Immature natural killer cell (primary cell): ENCODE data around the gene CAPRIN1. TPM values are rescaled to one million over a fixed set of nuclear protein-coding genes. Genes with fewer than 3 reads are reported as not detected.

ENCODE experiments used
- DNase-seq, 3 donors: peaks; one replicate each; pipeline ENCODE4 v3.0.0; 2022; ENCODE audit warnings: mixed read lengths in 1 of 3
- H3K27ac Mint-ChIP-seq, 6 donors: one replicate each; pipeline ENCODE4 v1.8.0; 2020; ENCODE audit warnings: mixed read lengths in 6 of 6, mild to moderate bottlenecking in 5 of 6, inconsistent platforms in 4 of 6, moderate library complexity in 3 of 6
- H3K27me3 Mint-ChIP-seq, 3 donors: one replicate each; pipeline ENCODE4 v1.8.0; 2020 to 2021; ENCODE audit warnings: low read depth in 3 of 3, mild to moderate bottlenecking in 3 of 3, mixed read lengths in 3 of 3, moderate library complexity in 3 of 3, inconsistent platforms in 1 of 3
- H3K36me3 Mint-ChIP-seq, 3 donors: one replicate each; pipeline ENCODE4 v1.8.0; 2020; ENCODE audit warnings: mixed read lengths in 3 of 3, inconsistent platforms in 2 of 3, mild to moderate bottlenecking in 2 of 3
- H3K4me1 Mint-ChIP-seq, 2 donors: one replicate each; pipeline ENCODE4 v1.8.0; 2020; ENCODE audit warnings: inconsistent platforms in 2 of 2, mild to moderate bottlenecking in 2 of 2, mixed read lengths in 2 of 2, moderate library complexity in 1 of 2
- H3K4me3 Mint-ChIP-seq, 5 donors: one replicate each; pipeline ENCODE4 v1.8.0; 2020; ENCODE audit warnings: mild to moderate bottlenecking in 5 of 5, mixed read lengths in 5 of 5, inconsistent platforms in 3 of 5, moderate library complexity in 3 of 5
- H3K9me3 Mint-ChIP-seq, 6 donors: one replicate each; pipeline ENCODE4 v1.8.0; 2020; ENCODE audit warnings: mild to moderate bottlenecking in 6 of 6, mixed read lengths in 6 of 6, inconsistent platforms in 4 of 6, moderate library complexity in 3 of 6
- polyA plus RNA-seq, 3 donors: library from polyadenylated mRNA; unstranded; fragments of 300-500 nt; fragmentation: Illumina TruSeq; gene quantifications; one replicate each; pipeline ENCODE4 v1.2.3, GENCODE V29; 2021

The CAPRIN1 gene
- polyA plus RNA-seq, 3 donors from 2014 or later: 27.8 to 71.2 (median 43.3) TPM

DNA sequence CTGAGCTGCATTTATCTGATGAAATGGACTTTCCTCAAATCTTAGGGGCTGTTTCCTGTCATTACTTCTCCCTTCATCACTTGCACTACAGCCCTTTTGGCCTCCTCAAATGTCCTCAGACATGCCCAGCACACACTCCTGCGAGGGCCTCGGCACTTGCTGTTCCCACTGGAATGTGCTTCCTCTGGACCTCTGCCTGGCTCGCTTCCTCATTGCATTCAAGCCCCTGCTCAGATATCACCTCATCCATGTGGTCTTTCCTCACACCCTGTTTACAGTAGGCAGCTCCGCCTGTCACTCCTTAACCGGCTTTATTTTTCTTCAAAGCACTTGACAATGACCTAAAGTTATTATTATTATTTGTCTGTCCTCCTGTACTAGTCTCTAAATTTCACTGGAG lies 62.9 kb downstream of the CAPRIN1 start:
- Mint-ChIP-seq H3K4me1 (peaks cover 0 to 2% of the 10 kb centered on the region in 2 donors), H3K27me3 (peaks cover 0 to 2% (median 0%) of the 10 kb centered on the region in 3 donors), H3K27ac (peak overlapping the region in 1 of 6 donors; percentile 45), H3K36me3 (peaks cover 37 to 69% (median 49%) of the 10 kb centered on the region in 3 donors), H3K9me3 (peaks cover 0 to 2% (median 0%) of the 10 kb centered on the region in 6 donors), H3K4me3 (no peak overlapping the region)
- no peak for DNase-seq

DNA sequence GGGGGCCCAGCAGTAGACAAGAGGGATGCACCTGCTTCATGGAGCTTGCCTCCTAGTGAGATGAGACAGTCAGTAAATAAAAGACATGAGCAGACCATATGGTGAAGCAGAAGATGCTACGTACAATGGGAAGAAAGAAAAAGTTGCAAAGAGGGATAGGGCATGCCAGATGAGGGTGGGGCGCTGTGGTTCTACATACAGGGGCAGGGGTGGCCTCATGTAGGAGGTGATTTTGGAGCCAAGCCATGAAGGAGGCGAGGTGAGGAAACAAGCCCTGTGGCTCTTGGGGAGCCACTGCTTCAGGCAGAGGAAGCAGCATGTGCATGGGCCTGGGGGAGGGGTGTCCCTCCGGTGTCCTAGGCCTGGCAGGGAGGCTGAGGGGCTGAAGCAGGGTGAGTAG lies 69.1 kb downstream of the CAPRIN1 start:
- Mint-ChIP-seq H3K27me3 (peaks cover 2 to 6% (median 3%) of the 10 kb centered on the region in 3 donors), H3K4me1 (no peaks in the 10 kb centered on the region), H3K27ac (no peak overlapping the region), H3K9me3 (peaks cover 0 to 2% (median 0%) of the 10 kb centered on the region in 6 donors), H3K36me3 (peaks cover 50 to 72% (median 57%) of the 10 kb centered on the region in 3 donors), H3K4me3 (no peak overlapping the region)
- DNase-seq: no peak

DNA sequence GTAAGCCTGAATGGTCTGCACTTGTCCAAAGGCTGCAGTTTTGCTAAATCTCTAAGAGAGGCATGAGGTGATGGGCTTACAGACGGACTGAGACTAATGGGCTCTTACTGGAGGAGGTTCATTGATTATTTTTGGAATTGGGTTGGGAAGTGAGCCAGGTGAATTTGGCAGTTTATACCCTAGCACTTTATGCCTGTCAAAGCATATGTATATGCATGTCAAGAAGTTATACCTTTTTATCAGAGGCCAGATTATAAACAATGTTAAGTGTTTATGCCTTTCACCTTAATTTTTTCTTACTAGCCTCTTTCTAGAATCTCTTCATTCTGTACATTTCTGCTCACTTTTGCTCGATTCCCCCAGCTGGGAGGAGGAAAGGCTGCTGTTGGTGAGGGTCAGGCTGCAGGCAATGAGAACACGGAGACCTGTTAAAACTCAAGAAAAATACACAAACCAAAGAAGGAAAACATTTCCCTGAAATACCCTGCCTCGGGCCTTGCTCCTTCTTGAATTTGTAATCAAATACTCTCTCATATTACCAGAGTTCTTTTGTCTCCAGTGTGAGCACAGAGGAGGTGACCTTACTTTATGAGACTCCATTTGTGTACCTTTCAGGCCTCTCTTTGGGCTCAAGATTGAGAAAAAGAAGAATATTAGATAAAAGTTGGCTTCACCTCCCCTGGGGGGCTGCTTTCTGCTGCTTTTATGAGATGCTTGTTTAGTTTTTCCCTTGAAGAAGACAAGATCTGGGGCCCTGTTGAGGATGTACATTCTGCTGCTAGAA lies 73.5 kb downstream of the CAPRIN1 start:
- Mint-ChIP-seq H3K4me1 (no peaks in the 10 kb centered on the region), H3K27me3 (peaks cover 2 to 6% (median 3%) of the 10 kb centered on the region in 3 donors), H3K27ac (peak overlapping the region in 1 of 6 donors; percentile 6), H3K9me3 (no peaks in the 10 kb centered on the region), H3K36me3 (peaks cover 36 to 66% (median 61%) of the 10 kb centered on the region in 3 donors), H3K4me3 (no peak overlapping the region)
- no peak for DNase-seq

DNA sequence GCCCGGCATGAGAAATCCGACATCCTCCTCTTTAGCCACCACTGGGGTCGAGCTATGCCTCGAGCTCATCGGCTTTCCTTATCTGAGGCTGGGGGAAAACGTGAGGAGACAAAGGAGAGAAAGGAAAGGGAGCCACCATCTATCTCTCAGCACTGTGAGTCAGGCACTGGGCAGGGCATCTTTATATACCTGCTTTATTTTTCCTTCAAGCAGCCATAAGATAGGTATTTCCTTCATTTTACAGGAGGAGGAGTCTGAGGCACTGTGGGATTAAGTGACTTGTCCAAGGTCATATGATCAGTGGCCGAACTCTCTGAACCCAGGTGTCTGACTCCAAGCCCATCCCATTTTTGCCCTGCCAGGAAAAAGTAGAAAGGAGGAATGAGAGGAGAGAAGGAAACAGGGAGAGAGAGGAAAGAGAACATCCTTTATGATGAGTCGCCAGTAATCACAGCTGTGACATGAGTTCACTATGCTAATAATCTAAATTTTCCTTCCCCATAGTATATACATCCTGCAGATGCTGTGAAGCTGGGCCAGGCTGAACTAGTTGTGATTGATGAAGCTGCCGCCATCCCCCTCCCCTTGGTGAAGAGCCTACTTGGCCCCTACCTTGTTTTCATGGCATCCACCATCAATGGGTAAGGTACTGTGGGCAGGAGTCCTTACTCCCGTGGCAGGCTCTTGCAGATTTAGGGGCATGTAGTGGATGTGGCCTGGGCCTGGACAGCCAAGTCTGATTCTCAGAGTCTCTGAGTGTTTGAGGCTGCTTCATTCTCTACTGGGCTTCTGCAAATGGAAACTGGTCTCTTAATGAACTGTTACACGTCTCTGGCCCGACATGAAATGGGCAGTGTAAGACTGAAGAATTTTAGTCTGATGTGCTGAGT lies 75.7 kb downstream of the CAPRIN1 start:
- H3K9me3 Mint-ChIP-seq: no peaks in the 10 kb centered on the region
- H3K4me1 Mint-ChIP-seq: no peaks in the 10 kb centered on the region
- no peak overlapping the region for H3K27ac Mint-ChIP-seq
- H3K27me3 Mint-ChIP-seq: peaks cover 0 to 2% (median 0%) of the 10 kb centered on the region in 3 donors
- H3K36me3 Mint-ChIP-seq: peaks cover 26 to 66% (median 51%) of the 10 kb centered on the region in 3 donors
- no peak for DNase-seq
- no peak overlapping the region for H3K4me3 Mint-ChIP-seq

DNA sequence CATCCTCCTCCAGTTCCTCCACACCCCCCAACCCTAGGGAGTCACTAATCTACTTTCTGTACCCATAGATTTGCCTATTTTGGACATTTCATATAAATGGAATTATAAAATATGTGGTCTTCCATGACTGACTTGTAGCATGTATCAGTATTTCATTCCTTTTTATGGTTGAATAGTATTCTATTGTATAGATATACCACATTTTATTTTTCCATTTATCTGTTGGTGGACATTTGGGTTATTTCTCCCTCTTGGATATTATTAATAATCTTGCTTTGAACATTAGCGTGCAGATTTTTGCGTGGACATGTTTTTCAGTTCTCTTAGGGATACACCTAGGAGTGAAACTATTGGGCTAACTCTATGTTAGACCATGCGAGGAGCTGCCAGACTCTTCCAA lies 77.3 kb downstream of the CAPRIN1 start:
- Mint-ChIP-seq H3K36me3 (peaks cover 30 to 63% (median 48%) of the 10 kb centered on the region in 3 donors), H3K4me1 (no peaks in the 10 kb centered on the region), H3K27me3 (peaks cover 0 to 2% (median 0%) of the 10 kb centered on the region in 3 donors), H3K4me3 (no peak overlapping the region), H3K9me3 (no peaks in the 10 kb centered on the region), H3K27ac (no peak overlapping the region)
- no peak for DNase-seq

DNA sequence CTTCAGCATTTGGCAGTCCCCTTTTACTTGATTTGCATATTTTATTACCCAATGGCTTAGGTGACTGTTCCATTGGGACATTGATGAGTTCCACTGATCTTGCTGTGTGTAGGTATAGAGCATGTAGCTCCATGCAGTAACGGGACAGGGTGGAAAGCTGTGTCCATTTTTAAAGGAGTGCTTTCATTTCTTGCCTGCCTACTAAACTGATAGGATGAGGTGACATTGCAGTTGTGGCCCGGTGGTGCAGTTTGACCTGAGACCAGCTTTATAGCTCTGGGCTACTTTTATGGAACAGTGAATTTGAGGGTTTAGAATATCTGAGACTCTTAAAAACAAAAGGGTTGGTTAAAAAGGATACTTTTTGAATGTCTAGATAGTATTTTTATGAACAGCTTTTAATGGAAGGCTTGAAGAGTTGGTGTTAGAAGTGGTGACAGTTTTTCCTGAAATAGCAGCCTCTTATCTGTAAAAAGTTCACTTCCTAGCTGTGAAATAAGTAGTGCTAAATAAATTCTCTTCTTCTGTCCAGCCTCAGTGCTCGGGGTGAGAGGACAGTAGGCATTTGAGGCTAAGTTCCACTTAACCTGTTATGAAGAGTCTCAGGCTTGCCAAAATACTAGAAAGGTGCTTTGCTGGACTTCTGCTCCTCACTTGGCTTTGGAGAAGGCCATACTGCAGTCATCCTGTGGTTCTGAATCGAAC lies 80.9 kb downstream of the CAPRIN1 start:
- Mint-ChIP-seq H3K9me3 (no peaks in the 10 kb centered on the region), H3K27me3 (no peaks in the 10 kb centered on the region), H3K4me3 (no peak overlapping the region), H3K36me3 (peaks cover 41 to 59% (median 43%) of the 10 kb centered on the region in 3 donors), H3K27ac (no peak overlapping the region), H3K4me1 (no peaks in the 10 kb centered on the region)
- DNase-seq: no peak

DNA sequence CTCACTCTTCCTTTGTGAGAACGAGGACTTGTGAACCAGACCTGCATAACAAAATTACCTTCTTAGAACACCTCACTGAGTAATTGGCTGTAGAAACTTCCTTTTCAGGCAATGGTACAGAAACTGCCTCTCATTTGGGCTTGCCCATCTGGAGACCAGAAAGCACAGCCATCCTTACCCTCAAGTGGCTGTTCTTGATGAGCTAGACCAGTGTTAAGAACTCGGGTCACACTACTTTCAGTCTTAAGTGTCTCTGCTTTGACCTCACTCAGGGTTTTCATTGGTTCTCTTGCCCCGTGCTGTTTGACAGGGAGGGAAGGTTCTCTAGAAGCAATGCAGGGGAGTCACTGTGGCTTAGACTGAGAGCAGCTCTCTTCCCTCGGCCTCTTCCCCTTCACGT lies 83.2 kb downstream of the CAPRIN1 start:
- Mint-ChIP-seq H3K4me1 (no peaks in the 10 kb centered on the region), H3K27ac (no peak overlapping the region), H3K4me3 (no peak overlapping the region), H3K27me3 (peaks cover 0 to 2% (median 0%) of the 10 kb centered on the region in 3 donors), H3K36me3 (peaks cover 45 to 62% (median 48%) of the 10 kb centered on the region in 3 donors), H3K9me3 (no peaks in the 10 kb centered on the region)
- no peak for DNase-seq

DNA sequence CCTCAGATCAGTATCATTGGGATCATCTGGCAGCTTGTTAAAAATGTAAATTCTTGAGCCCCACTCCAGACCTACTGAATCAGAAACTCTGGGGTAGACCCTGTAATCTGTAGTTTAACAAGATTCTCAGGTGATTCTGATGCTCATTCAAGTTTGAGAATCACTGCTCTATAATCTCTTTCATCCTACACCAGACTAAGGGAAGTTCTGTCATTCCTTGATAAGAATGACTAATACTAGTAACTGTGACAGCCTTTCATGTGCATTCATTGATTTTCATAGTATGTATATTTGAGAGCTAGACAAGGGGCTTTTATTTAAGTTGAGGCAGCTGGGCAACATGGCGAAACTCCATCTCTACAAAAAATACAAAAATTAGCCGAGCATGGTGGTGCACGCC lies 83.9 kb downstream of the CAPRIN1 start:
- Mint-ChIP-seq H3K27me3 (peaks cover 0 to 2% (median 0%) of the 10 kb centered on the region in 3 donors), H3K9me3 (no peaks in the 10 kb centered on the region), H3K27ac (no peak overlapping the region), H3K4me3 (no peak overlapping the region), H3K36me3 (peaks cover 45 to 62% (median 48%) of the 10 kb centered on the region in 3 donors), H3K4me1 (no peaks in the 10 kb centered on the region)
- DNase-seq: no peak

DNA sequence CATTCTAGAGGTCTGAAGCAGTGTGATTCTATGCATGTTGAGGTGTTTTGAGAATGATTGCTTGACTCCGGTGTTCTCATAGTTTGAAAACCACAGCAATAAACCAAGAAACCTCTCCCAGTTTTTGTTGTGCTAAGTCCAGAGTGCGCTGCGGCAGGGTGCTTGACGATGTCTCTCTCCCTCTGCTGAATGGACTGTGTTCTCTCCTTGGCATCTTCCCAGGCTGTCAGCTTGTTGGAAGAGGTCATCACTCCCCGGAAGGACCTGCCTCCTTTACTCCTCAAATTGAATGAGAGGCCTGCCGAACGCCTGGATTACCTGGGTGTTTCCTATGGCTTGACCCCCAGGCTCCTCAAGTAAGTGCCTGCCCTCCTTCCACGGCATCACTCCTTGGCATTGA lies 84.9 kb downstream of the CAPRIN1 start:
- peaks cover 47 to 64% (median 51%) of the 10 kb centered on the region in 3 donors for H3K36me3 Mint-ChIP-seq
- no peaks in the 10 kb centered on the region for H3K4me1 Mint-ChIP-seq
- peaks cover 0 to 2% (median 0%) of the 10 kb centered on the region in 3 donors for H3K27me3 Mint-ChIP-seq
- no peak for DNase-seq
- H3K27ac Mint-ChIP-seq: no peak overlapping the region
- no peak overlapping the region for H3K4me3 Mint-ChIP-seq
- no peaks in the 10 kb centered on the region for H3K9me3 Mint-ChIP-seq

DNA sequence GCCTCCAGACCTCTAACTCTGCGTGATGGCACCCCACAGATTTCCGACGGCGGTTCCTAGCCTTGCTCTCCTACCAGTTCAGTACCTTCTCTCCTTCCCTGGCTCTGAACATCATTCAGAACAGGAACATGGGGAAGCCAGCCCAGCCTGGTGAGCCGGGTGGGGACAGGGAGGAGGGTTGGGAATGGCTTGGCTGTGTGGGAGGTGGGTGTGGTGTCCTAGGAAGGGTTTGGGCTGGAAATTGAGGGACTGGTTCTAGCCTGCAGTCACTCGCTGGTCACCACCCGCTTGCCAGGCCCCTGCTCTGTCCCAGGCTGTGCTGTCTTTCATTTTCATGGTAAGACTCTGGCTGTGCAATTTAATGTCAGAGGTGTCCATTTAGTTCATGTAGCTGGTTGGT lies 87.8 kb downstream of the CAPRIN1 start:
- Mint-ChIP-seq H3K9me3 (no peaks in the 10 kb centered on the region), H3K36me3 (peaks cover 43 to 70% (median 50%) of the 10 kb centered on the region in 3 donors), H3K27me3 (peaks cover 0 to 2% (median 0%) of the 10 kb centered on the region in 3 donors), H3K4me1 (no peaks in the 10 kb centered on the region), H3K27ac (no peak overlapping the region), H3K4me3 (no peak overlapping the region)
- DNase-seq: no peak

DNA sequence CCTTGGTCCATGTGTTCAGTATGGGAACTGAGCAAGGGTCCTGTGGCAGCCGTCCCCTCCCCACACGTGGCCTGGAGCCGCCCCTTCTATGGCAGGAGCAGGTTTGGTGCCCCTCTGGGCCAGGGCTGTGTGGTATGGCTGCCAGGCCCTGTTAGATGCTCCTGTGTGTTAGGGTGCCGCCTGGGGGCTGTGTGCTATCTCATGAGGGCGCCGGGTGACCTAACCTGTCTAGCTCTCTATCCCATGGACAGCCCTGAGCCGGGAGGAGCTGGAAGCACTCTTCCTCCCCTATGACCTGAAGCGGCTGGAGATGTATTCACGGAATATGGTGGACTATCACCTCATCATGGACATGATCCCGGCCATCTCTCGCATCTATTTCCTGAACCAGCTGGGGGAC lies 88.6 kb downstream of the CAPRIN1 start:
- Mint-ChIP-seq H3K4me1 (no peaks in the 10 kb centered on the region), H3K36me3 (peaks cover 41 to 75% (median 46%) of the 10 kb centered on the region in 3 donors), H3K27ac (no peak overlapping the region), H3K4me3 (no peak overlapping the region), H3K9me3 (no peaks in the 10 kb centered on the region), H3K27me3 (peaks cover 0 to 2% (median 0%) of the 10 kb centered on the region in 3 donors)
- DNase-seq: no peak

DNA sequence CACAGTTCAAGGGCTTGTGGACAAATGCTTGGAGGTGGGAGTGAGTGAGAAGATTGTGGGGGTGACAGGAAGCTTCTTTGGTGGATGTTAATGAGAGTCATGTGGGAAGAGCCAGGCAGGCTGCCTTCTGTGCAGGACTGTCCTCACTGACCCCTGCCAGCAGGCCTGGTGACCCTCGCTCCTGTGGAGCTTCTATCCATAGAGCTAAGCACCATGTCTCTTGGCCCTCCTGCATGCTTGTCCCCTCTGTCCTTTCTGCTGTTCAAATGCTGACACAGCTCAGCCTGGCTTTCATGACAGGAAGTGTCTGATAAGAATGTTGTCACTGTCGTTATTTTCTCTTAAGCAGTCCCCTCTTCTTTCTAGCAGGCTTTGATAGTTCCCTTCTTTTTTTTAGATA lies 91.5 kb downstream of the CAPRIN1 start:
- DNase-seq: no peak
- peaks cover 35 to 77% (median 41%) of the 10 kb centered on the region in 3 donors for H3K36me3 Mint-ChIP-seq
- H3K27me3 Mint-ChIP-seq: no peaks in the 10 kb centered on the region
- no peaks in the 10 kb centered on the region for H3K4me1 Mint-ChIP-seq
- no peaks in the 10 kb centered on the region for H3K9me3 Mint-ChIP-seq
- no peak overlapping the region for H3K27ac Mint-ChIP-seq
- no peak overlapping the region for H3K4me3 Mint-ChIP-seq

DNA sequence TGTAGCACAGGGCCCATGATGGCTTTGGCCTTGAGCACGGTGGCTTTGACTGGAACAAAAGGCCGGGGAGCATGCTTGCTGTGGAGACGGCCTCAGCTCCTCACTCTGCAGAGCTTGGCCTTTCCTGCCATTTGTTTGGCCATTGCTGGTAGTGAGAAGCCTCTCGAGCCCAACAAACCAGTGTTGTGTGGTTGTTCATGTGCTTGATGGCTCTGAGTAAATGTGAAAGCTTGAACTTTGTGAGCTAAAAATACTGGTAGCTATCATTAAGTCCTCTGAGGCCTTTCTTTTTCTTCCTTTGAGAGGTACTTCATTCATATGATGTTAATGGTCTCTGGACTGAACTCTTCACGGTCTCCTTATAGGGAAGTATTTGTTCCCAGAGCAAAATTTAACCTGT lies 93.5 kb downstream of the CAPRIN1 start:
- Mint-ChIP-seq H3K27ac (no peak overlapping the region), H3K27me3 (no peaks in the 10 kb centered on the region), H3K36me3 (peaks cover 25 to 70% (median 35%) of the 10 kb centered on the region in 3 donors), H3K4me1 (no peaks in the 10 kb centered on the region), H3K4me3 (no peak overlapping the region), H3K9me3 (no peaks in the 10 kb centered on the region)
- DNase-seq: no peak
